Ascending aorta (tissue), 1 donor: ENCODE measurements around the gene FAHD2B. TPM values are rescaled to one million over a fixed set of nuclear protein-coding genes. Genes with fewer than 3 reads are reported as not detected.

Experiments used
- total RNA-seq: library from RNA; depleted of rRNA; stranded (reverse); fragments of >200 nt; gene quantifications from one replicate; pipeline ENCODE4 v1.1.0, GENCODE V29; 2016

Gene FAHD2B
- total RNA-seq, 1 donor from 2014 or later: 18.5 TPM

Other genes starting within 250 kb of the FAHD2B start
- gene ANKRD39, start 236.9 kb downstream of the FAHD2B start, total RNA-seq: 2.3 TPM
- 56.9 TPM for gene SEMA4C, start 224.8 kb downstream of the FAHD2B start, total RNA-seq
- not detected for gene FAM178B, start 108.3 kb downstream of the FAHD2B start, total RNA-seq
- 20.1 TPM for gene ANKRD36, start 18.3 kb upstream of the FAHD2B start, total RNA-seq